Measurements from ENCODE around the gene PCBP3. TPM values are rescaled to one million over a fixed set of nuclear protein-coding genes. Genes with fewer than 3 reads are reported as not detected.

PCBP3 gene
- total RNA-seq, 1 donor from 2014 or later, result 7.1 TPM

DNA sequence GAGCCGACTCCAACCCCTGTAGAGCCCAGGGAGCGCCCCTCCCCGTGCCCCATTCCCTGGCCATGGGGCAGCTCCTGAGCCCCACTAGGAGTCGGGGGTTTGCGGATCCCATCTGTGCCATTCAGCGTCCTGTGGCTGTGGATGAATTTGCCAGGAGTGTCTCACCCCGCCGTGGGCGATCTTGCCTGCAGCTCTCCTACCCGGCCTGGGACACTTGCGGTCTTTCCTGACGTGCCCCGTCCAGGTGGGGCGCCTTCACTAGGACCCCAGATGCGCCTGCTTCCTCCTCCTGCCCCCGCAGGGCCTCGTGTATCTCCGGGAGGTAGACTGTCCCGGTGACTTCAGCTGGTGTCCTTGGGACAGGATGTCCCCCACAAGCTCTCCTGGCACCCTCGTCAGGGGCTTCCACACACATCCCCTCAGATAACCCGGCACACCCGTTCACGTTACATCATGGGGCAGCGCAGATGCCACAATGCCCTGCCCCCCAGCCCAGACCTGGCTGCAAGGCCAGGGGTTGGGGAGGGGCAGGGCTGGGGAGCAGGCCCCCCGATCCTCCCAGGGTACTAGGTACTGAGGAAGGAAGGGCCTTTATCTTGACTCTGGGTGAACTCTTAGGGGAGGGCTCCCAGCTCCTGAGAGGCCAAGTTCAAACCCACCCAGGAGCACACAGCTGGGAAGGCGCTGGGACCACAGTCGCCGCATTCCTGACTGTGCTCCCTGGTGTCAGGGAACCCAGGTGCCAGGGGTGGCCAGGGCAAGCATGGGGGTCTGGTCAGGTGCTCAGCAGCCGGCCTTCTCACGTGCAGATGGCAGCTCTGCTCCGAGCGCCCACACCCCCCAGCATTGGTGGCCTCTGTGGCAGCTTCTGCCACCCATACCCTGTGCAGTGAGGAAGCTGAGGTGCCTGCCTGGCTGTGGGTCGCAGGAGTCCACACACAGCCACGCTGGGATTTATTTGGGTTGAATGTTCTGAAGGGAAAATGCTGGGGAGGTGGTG, 284.6 kb downstream of the PCBP3 start:
- no peak for DNase-seq (ENCODE audit: low spot score)

DNA sequence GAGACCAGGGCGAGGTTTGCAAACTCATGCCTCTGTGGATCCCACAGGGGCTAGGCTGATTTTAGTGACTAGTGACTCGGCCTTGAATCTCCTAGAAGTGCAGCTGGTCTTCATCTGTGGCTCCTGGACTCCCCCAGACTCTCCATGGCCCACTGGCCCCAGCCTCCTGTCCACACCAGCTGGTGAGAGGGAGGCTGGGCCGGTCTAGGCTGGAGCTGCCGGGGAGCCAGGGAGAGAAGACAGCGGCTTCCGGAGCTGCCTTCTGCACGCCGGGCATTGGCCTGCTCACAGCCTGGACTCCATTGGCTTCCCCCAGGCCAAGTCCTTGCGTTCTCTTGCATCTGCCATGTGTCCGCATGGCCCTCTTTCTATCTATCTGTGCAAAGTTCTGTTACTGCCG, 285.9 kb downstream of the PCBP3 start:
- DNase-seq (ENCODE audit: low spot score), result no peak

DNA sequence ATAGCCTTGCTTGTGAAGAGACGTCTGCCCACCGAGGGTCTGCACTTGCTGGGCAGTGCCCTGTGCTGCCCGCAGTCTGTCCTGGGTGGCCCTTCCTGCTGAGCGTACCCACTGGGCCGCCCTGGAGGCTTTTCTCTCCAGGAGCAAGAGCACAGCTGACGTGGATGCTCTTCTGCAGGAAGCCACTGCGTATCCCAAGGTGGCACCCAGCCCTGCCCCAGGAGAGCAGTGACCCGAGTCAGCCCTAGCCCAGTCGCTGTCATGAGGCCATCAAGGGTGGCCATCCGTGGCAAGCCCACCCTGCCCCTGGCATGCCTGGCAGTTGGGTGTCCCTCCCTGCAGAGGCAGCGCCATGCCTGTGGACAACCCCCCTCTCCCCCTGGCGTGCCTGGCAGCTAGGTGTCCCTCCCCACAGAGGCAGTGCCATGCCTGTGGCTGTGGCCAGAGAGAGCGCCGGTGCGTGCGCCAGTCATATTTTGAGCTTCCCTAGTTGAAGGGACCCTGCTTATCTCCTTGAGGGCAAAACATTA, 286.8 kb downstream of the PCBP3 start:
- no peak for DNase-seq (ENCODE audit: low spot score)

DNA sequence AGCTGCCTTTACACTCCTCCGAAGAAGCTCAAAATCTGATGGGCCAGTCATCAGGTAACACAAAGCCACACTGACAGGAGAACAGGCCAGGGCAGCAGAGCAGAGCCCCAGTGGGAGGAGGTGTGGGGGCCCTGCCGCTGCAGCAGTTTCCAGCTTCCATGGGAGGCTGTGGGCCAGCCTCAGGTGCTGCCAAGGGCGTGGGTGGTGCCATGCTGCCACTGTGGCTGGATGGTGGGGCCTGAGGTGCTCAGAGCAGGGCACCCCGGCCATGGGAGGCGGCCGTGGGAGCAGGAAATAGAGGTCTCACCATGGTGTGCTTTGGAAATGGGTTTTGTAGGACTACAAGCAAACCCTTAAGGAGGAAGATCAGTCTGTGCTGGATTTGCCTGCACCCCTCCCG, 287.3 kb downstream of the PCBP3 start:
- DNase-seq (ENCODE audit: low spot score), result no peak

DNA sequence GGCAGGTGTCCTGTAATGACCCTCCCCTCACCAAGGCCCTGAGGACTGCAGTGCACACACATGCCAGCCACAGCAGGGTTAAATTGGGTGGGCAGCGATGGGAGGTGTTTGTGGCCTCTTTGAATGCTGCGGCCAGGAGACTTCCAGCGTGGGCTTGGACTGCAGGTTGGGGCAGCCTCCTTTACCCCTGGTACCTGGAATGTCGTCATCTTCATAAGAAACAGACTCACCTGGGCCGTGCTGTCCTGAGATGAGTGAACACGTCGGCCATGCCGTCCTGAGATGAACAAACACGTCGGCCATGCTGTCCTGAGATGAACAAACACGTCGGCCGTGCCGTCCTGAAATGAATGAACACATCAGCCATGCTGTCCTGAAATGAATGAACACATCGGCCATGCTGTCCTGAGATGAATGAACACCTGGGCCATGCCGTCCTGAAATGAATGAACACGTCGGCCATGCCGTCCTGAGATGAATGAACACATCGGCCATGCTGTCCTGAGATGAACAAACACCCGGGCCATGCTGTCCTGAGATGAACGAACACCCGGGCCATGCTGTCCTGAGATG, 288.0 kb downstream of the PCBP3 start:
- no peak for DNase-seq (ENCODE audit: low spot score)

DNA sequence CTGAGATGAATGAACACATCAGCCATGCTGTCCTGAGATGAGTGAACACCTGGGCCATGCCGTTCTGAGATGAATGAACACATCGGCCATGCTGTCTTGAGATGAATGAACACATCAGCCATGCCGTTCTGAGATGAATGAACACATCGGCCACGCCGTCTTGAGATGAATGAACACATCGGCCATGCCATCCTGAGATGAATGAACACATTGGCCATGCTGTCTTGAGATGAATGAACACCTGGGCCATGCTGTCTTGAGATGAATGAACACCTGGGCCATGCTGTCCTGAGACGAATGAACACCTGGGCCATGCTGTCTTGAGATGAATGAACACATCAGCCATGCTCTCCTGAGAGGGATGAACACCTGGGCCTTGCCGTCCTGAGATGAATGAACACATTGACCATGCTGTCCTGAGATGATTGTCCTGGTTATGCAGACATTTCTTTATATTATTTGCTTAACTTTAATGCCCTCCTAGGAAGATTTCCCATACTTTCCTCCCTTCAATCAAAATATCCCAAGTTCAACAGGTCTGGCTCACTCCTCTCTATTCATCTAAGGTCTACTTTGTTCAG, 289.5 kb downstream of the PCBP3 start:
- no peak for DNase-seq (ENCODE audit: low spot score)

DNA sequence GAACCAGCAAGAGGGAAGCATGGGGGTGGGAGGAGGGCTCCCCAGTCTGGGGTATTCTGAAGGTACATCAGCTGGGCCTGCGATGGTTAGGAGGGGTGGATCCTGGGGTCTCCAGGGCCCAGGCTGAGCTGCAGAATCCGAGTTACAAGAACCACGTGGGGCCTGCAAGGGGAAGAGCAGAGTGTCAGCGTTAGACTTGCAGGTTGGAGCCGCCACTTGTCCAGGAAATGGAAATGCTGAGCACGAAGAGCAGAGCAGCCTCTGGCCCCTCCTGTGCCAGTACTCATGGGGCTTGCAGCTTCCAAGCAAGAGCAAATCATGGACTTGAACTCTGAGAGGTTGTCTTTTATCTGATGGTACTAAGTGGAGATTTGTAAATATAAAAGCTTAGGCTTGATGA, 290.6 kb downstream of the PCBP3 start:
- DNase-seq (ENCODE audit: low spot score), result no peak

DNA sequence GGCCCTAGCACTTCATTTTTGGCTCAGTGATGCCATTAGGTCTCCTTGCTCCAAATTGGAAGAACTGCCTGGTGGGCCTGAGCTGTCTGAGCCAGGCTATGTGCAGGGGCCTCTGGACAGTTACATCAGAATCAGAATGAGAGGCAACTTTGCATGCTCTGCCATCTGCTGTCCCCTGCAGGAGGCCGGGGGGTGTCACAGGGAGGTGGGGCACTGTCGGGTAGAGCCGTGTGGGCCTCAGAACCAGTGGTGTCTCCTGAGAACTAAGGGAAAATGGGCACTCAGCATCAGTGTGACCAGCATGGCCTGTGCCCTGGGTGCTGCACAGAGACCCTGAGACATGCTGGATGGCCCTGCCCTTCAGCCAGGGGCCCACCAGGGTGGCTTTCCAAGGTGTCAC, 291.0 kb downstream of the PCBP3 start:
- DNase-seq (ENCODE audit: low spot score), result no peak

DNA sequence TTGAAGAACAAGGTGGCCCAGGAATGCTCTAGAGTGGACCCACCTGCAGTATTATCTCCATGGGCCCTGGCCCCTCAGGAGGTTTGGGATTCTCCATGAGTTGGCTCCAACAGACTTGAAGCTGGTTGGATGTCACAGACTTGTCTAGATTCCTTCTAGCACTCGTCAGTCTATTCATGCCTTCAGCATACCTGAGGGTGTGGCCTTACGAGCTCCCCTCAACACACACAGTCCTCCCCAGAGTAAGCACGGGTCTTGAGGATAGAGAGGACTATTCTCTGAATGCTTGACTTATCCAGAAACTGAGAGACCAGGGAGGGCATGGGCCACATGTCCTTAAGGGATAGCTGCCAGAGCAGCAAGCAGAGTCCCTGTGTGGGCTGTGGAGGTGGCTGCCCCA, 292.1 kb downstream of the PCBP3 start:
- DNase-seq (ENCODE audit: low spot score), result no peak

DNA sequence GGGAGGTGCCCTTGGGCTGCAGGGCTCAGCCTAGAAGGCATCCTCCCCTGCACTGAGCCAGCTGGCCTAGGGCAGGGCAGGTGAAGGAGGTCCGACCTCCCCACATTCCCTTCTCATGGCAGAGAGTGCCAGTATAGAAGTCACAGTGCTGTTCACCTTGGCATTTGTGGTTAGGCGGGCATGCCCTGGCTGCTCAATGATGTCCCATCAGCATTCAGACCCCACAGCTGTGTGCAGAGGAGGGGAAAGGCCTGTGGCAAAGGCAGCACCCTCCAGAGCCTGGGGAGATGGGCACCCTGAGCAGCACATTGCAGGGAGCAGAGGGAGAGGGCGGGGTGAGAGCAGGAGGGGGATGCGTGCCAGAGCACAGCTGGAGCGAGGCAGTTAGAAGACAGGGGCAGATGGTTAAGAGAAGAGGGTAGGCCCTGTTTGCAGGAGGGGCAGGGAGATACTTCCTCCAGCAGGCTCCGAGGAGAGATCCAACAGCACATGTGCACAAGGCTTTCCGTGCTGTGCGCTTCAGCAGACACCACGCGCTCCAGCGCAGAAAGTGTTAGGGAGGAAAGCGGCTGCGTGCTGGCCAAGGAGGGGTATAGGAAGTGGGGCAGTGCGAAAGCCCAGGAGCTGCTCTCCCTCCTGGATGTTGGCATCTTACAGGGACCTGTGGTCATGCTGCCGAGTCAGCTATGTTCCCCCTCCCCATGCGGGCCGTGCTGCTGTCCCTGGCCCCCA, 294.4 kb downstream of the PCBP3 start:
- no peak for DNase-seq (ENCODE audit: low spot score)

DNA sequence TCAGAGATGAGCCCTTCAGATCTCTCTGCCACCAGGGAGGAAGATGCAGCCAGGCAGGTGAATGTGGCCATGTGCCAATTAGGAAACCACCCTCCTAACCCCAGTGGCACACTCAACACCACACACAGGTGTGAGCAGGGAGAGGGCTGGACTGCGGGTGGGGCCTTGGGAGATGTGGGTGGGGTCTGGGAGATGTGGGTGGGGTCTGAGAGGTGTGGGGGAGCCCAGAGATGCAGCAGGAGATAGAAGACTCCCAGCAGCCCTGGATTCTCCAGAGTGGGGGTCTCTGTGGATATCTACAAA, 294.9 kb downstream of the PCBP3 start:
- no peak for DNase-seq (ENCODE audit: low spot score)

DNA sequence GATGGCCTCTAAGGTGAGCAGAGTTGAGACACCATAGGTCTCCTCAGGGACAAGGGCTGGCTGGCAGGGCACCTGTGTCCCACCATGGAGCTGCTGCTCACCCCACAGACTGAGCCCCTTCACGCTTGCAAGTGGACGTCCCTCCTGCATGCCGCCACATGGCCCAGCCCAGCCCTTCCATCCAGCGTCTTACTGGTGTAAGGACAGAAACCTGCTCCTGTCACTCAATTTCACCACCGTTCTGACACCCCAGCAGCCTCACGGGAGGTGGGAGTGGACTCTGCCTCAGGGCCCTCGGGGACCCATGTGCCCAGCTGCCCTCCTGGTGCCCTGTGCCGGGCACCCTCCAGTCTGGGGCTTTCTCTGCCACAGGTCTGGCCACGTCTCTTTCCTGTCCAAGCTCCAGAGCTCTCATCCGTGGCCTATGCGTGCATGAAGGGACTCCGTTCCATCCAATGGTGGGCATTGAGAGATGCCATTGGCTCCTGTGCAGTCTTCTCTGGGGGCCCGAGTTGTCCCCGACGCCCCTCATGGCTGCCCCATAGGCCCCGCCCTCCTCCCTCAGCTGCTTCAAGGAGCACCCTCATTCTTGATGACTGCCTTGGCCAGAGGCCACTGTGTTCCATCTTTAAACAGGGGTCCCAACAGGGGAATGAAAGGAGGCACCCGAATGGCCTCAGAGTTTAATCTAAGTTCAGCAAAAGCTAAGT, 295.4 kb downstream of the PCBP3 start:
- DNase-seq (ENCODE audit: low spot score), result no peak

DNA sequence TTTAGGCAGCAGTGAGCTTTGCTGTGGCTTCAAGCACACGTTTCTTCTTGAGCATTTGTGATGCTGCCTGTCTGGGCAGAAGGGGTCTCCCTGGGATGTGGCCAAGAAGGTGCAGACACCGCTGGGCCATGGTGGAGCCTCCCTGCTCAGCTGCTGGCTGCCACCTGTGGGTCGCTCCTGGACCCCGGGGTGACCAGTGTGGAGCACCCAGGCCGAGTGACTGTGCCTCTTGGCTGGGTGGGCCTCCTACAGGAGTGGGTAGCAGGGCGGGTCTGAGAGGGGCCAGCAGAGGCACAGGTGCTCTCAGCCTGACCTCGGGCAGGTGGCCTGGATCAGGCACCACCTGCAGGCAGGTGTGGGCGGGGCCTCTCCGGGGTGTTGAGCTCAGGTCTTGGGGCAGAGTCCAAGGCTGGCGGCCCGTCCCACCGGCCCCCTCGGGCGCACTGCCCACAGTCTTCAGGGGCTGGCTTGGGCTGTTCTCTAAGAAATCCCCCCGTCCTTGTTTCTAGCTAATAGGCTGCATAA, 296.1 kb downstream of the PCBP3 start:
- DNase-seq (ENCODE audit: low spot score), result no peak

DNA sequence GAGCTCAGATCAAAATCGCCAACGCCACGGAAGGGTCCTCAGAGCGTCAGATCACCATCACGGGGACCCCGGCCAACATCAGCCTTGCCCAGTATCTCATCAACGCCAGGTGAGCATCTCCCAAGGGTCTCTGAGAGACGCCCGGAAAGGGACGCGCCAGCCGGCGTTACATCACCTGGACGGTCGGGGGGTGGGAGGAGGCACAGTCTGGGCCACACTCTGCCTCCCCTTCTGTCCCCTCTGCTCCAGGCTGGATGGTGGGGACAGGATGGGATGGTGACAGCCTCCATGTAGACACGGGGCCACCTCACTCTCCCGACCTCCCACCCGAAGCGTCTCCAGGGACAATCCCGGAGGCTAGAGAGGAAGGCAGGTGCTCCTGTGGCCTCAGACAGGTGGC, 296.6 kb downstream of the PCBP3 start:
- DNase-seq (ENCODE audit: low spot score), result no peak

DNA sequence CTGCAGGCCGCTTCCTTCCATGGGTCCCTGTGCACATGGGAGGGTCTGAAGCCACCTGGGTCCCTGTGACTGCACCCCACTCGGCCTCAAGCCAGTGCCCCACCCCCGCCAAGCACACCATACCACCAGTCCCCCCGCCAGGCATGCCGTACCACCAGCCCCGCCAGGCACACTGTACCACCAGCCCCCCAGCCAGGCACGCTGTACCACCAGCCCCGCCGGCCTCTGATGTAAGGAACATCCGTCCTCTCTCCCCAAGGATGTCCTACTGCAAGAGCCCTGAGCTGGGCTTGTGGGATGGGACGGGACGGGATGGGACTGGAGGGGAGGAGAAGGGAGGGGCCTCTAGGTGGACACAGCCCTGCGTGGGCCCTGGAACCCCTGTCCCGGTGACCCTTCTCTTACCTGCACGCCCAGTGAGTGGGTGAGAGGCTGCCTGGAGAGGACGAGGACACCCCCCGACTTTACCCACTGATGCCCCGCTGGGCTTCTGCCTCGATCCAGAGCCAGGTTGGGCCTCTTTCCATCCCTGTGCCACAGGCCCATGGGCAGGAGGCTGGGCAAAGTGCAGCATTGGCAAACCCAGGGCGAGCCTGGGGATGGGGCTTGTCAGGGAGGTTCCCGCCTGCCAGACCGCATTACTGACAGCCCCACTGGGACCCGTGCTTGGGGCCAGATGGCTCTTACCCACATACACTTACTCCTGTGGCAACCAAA, 297.3 kb downstream of the PCBP3 start:
- no peak for DNase-seq (ENCODE audit: low spot score)

DNA sequence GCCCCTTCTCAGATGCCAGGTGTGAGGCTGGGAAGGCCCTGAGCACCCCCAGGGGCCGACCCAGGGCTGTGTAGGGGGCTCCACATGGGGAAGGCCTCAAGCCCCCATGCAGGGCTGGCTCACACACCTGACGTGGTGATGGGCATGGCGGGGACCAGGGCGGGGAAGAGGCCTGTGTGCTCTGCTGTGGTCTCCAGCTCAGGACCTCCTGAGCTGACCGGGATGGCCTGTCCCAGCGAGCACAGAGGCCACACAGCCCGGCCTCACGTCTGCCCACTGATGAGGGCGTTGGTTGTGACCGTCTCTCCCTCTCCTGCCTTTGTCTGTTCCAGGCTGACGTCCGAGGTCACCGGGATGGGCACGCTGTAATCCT, 297.8 kb downstream of the PCBP3 start:
- DNase-seq (ENCODE audit: low spot score), result no peak

DNA sequence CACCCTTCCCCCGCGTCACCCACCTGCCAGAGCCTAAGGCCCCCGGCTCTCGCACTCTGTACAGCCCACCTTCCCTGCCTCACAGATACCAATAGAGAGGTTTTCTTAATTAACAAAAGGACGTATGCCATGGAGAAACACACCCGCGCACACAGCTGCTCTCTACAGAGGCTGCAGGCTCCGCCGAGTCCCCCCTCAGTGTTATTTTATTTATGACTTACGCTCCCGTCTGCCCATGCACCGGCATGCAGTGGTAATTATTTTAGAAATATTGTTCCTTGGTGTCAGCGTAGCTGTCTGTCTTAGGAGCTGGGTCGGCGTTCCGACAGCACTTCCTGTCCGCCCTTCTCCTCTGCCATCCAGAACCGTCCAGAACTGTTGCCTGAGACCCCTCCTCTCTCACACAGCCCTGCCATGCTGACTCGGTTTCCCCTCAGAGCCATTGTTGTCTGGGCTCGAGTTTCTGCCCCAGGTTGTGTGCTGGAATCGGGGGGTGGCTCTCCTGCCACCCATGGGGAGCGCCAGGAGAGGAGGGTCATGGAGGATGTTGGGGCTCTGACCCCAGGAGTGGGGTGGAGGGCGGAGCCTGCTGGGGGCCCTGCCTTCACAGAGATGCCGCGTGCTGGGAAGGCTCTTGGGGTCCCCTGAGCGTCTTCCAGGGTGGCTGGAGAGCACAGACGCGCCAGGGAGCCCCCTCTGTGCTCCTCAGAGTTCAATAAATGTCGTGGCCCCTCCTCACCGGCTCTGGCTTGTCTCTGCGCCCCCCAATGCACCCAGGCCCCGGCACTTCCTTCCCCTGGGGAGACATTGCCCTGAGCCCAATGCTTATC, 298.4 kb downstream of the PCBP3 start:
- no peak for DNase-seq (ENCODE audit: low spot score)

DNA sequence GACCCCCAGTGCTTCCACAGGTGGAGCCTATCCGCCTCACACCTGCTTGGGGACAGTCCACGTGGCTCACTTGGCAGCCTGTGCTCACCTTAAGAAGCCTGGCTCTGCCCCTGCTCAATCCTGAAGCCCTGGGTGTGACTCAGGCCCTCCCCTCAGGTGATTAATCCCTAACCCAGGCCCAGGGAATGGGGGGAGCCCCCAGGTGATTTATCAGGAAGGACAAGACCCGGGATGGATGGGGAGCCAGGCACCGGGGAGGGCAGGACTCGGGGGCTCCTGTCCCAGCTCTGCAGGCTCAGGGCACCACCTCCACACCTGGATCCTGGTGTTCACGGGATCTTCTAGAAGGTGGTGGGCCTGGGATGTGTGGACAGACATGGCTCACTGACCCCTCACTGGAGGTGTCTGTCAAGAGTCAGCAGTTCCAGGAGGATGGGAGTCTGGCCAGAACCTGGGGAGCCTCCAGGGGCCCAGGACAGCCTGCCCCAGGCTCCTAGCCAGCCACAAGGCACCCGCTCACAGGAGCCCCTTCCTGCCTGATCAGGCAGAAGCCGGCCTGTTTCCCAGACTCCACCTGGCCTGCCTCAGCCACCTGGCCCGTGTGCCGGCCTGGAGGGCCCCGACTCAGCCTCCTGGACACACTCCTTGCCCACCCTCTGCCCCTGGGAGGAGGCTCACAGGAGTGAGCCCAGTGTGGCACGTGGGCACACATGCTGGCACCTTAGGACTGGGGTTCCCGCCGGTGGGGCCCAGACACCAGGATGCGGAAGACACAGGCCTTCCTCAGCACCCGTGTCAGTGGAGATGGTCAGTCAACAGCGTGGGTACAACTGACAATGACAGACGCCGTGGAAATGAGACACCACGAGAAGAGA, 299.5 kb downstream of the PCBP3 start:
- no peak for DNase-seq (ENCODE audit: low spot score)

All from ureter (tissue), 1 donor.